Small intestine (tissue), 7 donors: ENCODE measurements around the gene MBD6. TPM values are rescaled to one million over a fixed set of nuclear protein-coding genes. Genes with fewer than 3 reads are reported as not detected.
A peak's percentile ranks its signal among the peaks of the same experiment; 100 is the strongest.

Experiments used
- DNase-seq, 2 donors: peaks; one replicate each; pipeline versions ENCODE4 v3.0.0 to v3.0.0-alpha.2; 2013
- FAIRE-seq: peaks from 2 replicates; lab custom pipeline; 2012; peaks lifted over from hg19 to GRCh38; lab: Jason Lieb, UNC
- H3K27ac ChIP-seq, 3 donors: one replicate each; pipeline ENCODE4 v1.5.1; 2013; ENCODE audit warnings: low read length in 2 of 3, mild to moderate bottlenecking in 2 of 3, control low read depth in 1 of 3, inconsistent platforms in 1 of 3, low read depth in 1 of 3, moderate library complexity in 1 of 3
- H3K27me3 ChIP-seq, 3 donors: one replicate each; pipeline ENCODE4 v1.6.1; 2013; ENCODE audit warnings: low read length in 3 of 3, inconsistent platforms in 1 of 3; ENCODE audit not compliant: control insufficient read depth in 3 of 3, insufficient read depth in 3 of 3
- H3K36me3 ChIP-seq, 3 donors: one replicate each; pipeline ENCODE4 v1.6.1; 2013; ENCODE audit warnings: low read length in 3 of 3, inconsistent platforms in 1 of 3, low read depth in 1 of 3, mild to moderate bottlenecking in 1 of 3, moderate library complexity in 1 of 3; ENCODE audit not compliant: control insufficient read depth in 3 of 3, insufficient read depth in 2 of 3
- H3K4me1 ChIP-seq, 3 donors: one replicate each; pipeline ENCODE4 v1.6.1; 2013; ENCODE audit warnings: low read length in 2 of 3, inconsistent platforms in 1 of 3, low read depth in 1 of 3, mild to moderate bottlenecking in 1 of 3, moderate library complexity in 1 of 3; ENCODE audit not compliant: control insufficient read depth in 3 of 3, insufficient read depth in 2 of 3
- H3K4me3 ChIP-seq, 3 donors: one replicate each; pipeline ENCODE4 v1.5.1; 2013; ENCODE audit warnings: low read length in 3 of 3, control low read depth in 1 of 3, inconsistent platforms in 1 of 3, low read depth in 1 of 3, mild to moderate bottlenecking in 1 of 3, moderate library complexity in 1 of 3
- H3K9me3 ChIP-seq, 2 donors: one replicate each; pipeline ENCODE4 v1.6.1; 2013; ENCODE audit warnings: low read depth in 1 of 2, low read length in 1 of 2; ENCODE audit not compliant: control insufficient read depth in 2 of 2, insufficient read depth in 1 of 2
- WGBS, 3 donors: extraction: QIAGEN DNeasy Blood & Tissue Kit; methylation state at CpG; one replicate each; pipeline ENCODE4 v1.1.7; 2013; 5-methylcytosine and 5-hydroxymethylcytosine counted together
- polyA plus RNA-seq, 4 donors: library from polyadenylated mRNA; stranded (reverse) in 3 of 4; unstranded in 1 of 4; fragments of 200-250 nt in 3 of 4; fragments of 120-200 nt in 1 of 4; gene quantifications; one replicate each; pipeline versions ENCODE4 v1.2.1 to v1.2.3, GENCODE V29; 2013
- donor health status: healthy with polysubstance abuse.
- donor health status: control.
- donor health status: control.
- donor health status: Bipolar disorder and iron deficiency.
- donor health status: healthy.

Gene MBD6
- polyA plus RNA-seq, 4 donors = 20.5 to 72.0 (median 36.5) TPM

- Histone ChIP-seq H3K4me1 (peaks cover 0 to 6% (median 0%) of the 10 kb centered on the region in 3 donors), H3K27ac (no peak overlapping the region), H3K27me3 (peaks cover 0 to 8% (median 0%) of the 10 kb centered on the region in 3 donors), H3K4me3 (no peak overlapping the region), H3K9me3 (no peaks in the 10 kb centered on the region), H3K36me3 (peaks cover 4 to 14% (median 6%) of the 10 kb centered on the region in 3 donors)
- DNase-seq (no peak), FAIRE-seq (no peak)
These were observed 36.9 kb upstream of the MBD6 start for GRCh38 chr12:57485695-57486094.

GRCh38 chr12:57487055-57487596, 35.5 kb upstream of the MBD6 start:
- H3K36me3 ChIP-seq = peaks cover 5 to 21% (median 13%) of the 10 kb centered on the region in 3 donors
- H3K4me3 ChIP-seq = peak overlapping the region in 1 of 3 donors; percentile 92
- no peak for FAIRE-seq
- no peak for DNase-seq
- no peaks in the 10 kb centered on the region for H3K27me3 ChIP-seq
- WGBS, 3 donors = 83 to 88% (median 84%) methylated on average over 27 of the region's 27 CpGs
- peak overlapping the region in 1 of 3 donors; percentile 20 for H3K27ac ChIP-seq
- H3K9me3 ChIP-seq = no peaks in the 10 kb centered on the region
- H3K4me1 ChIP-seq = peaks cover 0 to 6% (median 0%) of the 10 kb centered on the region in 3 donors

- peaks cover 0 to 6% (median 0%) of the 10 kb centered on the region in 3 donors for H3K4me1 ChIP-seq
- H3K4me3 ChIP-seq = peak within 1 kb of the TSS; percentile 91 to 95 (median 92)
- H3K36me3 ChIP-seq = peaks cover 5 to 26% (median 13%) of the 10 kb centered on the region in 3 donors
- FAIRE-seq = no peak
- peak; percentile 97 to 99 for DNase-seq
- peak within 1 kb of the TSS; percentile 62 to 92 (median 67) for H3K27ac ChIP-seq
- H3K27me3 ChIP-seq = no peaks in the 10 kb centered on the region
- WGBS, 3 donors = 5 to 7% (median 5%) methylated on average over 44 to 47 of the region's 47 CpGs
- no peaks in the 10 kb centered on the region for H3K9me3 ChIP-seq
These were observed 34.8 kb upstream of the MBD6 start, which contains the start of gene MARS1 for GRCh38 chr12:57487597-57488401. Gene MARS1 (plus strand): TSS chr12:57488068. CDS start chr12:57488091, 23 bp downstream.

GRCh38 chr12:57488402-57489156, 34.0 kb upstream of the MBD6 start:
- Histone ChIP-seq H3K27ac (peak overlapping the region; percentile 62 to 92 (median 67)), H3K4me1 (peaks cover 0 to 6% (median 0%) of the 10 kb centered on the region in 3 donors), H3K27me3 (no peaks in the 10 kb centered on the region), H3K9me3 (no peaks in the 10 kb centered on the region), H3K4me3 (peak overlapping the region; percentile 91 to 95 (median 92)), H3K36me3 (peaks cover 5 to 27% (median 13%) of the 10 kb centered on the region in 3 donors)
- DNase-seq (peak in 1 of 2 donors; percentile 17), FAIRE-seq (no peak)
- WGBS, 3 donors = 25 to 30% (median 25%) methylated on average over 11 of the region's 11 CpGs

- Histone ChIP-seq H3K4me1 (peaks cover 0 to 6% (median 0%) of the 10 kb centered on the region in 3 donors), H3K27me3 (no peaks in the 10 kb centered on the region), H3K27ac (no peak overlapping the region), H3K36me3 (peaks cover 5 to 31% (median 13%) of the 10 kb centered on the region in 3 donors), H3K9me3 (no peaks in the 10 kb centered on the region), H3K4me3 (peak overlapping the region in 2 of 3 donors; percentile 2 to 92)
- FAIRE-seq (no peak), DNase-seq (no peak)
- 84 to 94% (median 92%) methylated on average over 5 of the region's 5 CpGs for WGBS, 3 donors
These were observed 33.4 kb upstream of the MBD6 start for GRCh38 chr12:57489157-57489641.

- Histone ChIP-seq H3K27ac (no peak overlapping the region), H3K36me3 (peaks cover 5 to 31% (median 15%) of the 10 kb centered on the region in 3 donors), H3K27me3 (no peaks in the 10 kb centered on the region), H3K4me1 (peaks cover 0 to 6% (median 0%) of the 10 kb centered on the region in 3 donors), H3K4me3 (no peak overlapping the region), H3K9me3 (no peaks in the 10 kb centered on the region)
- FAIRE-seq (no peak), DNase-seq (no peak)
- 94 to 98% (median 97%) methylated on average over 4 of the region's 4 CpGs for WGBS, 3 donors
These were observed 32.5 kb upstream of the MBD6 start for GRCh38 chr12:57490126-57490525.

GRCh38 chr12:57491393-57492280, 31.0 kb upstream of the MBD6 start:
- H3K27me3 ChIP-seq = no peaks in the 10 kb centered on the region
- no peak overlapping the region for H3K4me3 ChIP-seq
- H3K27ac ChIP-seq = no peak overlapping the region
- FAIRE-seq (no peak), DNase-seq (no peak)
- peaks cover 5 to 41% (median 18%) of the 10 kb centered on the region in 3 donors for H3K36me3 ChIP-seq
- H3K9me3 ChIP-seq = no peaks in the 10 kb centered on the region
- 87 to 93% (median 89%) methylated on average over 15 of the region's 15 CpGs for WGBS, 3 donors
- H3K4me1 ChIP-seq = peaks cover 0 to 6% (median 0%) of the 10 kb centered on the region in 3 donors
